ENCODE data around the gene EIF4E2.
"Not testable (repeated sequence)": the region's sequence is repeated elsewhere in the genome, so short reads cannot be mapped to it uniquely, and the experiment has no call there.

Gene EIF4E2

GRCh38 chr2:232567721-232568120, 17.2 kb downstream of the EIF4E2 start:
- H3K9me3 ChIP-seq (ENCODE audit: insufficient read depth, low read length, severe bottlenecking), result no peaks in the 10 kb centered on the region
- H3K27ac ChIP-seq (ENCODE audit: low read length), result no peak overlapping the region
- peaks cover 83% of the 10 kb centered on the region for H3K36me3 ChIP-seq (ENCODE audit: insufficient read depth, low read length)
- no peaks in the 10 kb centered on the region for H3K27me3 ChIP-seq (ENCODE audit: insufficient read depth, low read length, poor library complexity)
- no peaks in the 10 kb centered on the region for H3K4me1 ChIP-seq (ENCODE audit: insufficient read depth, low read length)
- H3K9ac ChIP-seq (ENCODE audit: low read depth, low read length), result no peak overlapping the region
- ATAC-seq (ENCODE audit: insufficient read depth, low read depth) (no peak), DNase-seq (no peak)
- no peaks in the 10 kb centered on the region for H3K79me2 ChIP-seq (ENCODE audit: insufficient read depth, low read length)
- H2AFZ ChIP-seq (ENCODE audit: low read depth, low read length), result no peak overlapping the region
- TF ChIP-seq CTCF (IDR thresholded peaks at IDR 0.05; ENCODE audit: borderline replicate concordance, extremely low read depth, low read length, poor library complexity, severe bottlenecking), result no peak
- TF ChIP-seq EZH2 (IDR thresholded peaks at IDR 0.05; ENCODE audit: borderline replicate concordance, low read depth, low read length, severe bottlenecking), result no peak
- no peaks in the 10 kb centered on the region for H4K20me1 ChIP-seq (ENCODE audit: insufficient read depth, low read length)
- H3K4me2 ChIP-seq (ENCODE audit: insufficient read depth, low read length), result no peak overlapping the region
- no peak overlapping the region for H3K4me3 ChIP-seq (ENCODE audit: low read depth in 1 of 2, low read length in 2 of 2)

- Histone ChIP-seq H3K9me3 (ENCODE audit: insufficient read depth, low read length, severe bottlenecking) (no peaks in the 10 kb centered on the region), H3K36me3 (ENCODE audit: insufficient read depth, low read length) (peaks cover 83% of the 10 kb centered on the region), H3K27ac (ENCODE audit: low read length) (no peak overlapping the region), H3K79me2 (ENCODE audit: insufficient read depth, low read length) (no peaks in the 10 kb centered on the region), H3K27me3 (ENCODE audit: insufficient read depth, low read length, poor library complexity) (no peaks in the 10 kb centered on the region), H4K20me1 (ENCODE audit: insufficient read depth, low read length) (no peaks in the 10 kb centered on the region), H3K4me2 (ENCODE audit: insufficient read depth, low read length) (no peak overlapping the region), H3K9ac (ENCODE audit: low read depth, low read length) (no peak overlapping the region), H3K4me1 (ENCODE audit: insufficient read depth, low read length) (no peaks in the 10 kb centered on the region), H3K4me3 (ENCODE audit: low read depth in 1 of 2, low read length in 2 of 2) (no peak overlapping the region), H2AFZ (ENCODE audit: low read depth, low read length) (no peak overlapping the region)
- ATAC-seq (ENCODE audit: insufficient read depth, low read depth) (no peak), DNase-seq (no peak)
- no peak for TF ChIP-seq EZH2 (IDR thresholded peaks at IDR 0.05; ENCODE audit: borderline replicate concordance, low read depth, low read length, severe bottlenecking)
- TF ChIP-seq CTCF (IDR thresholded peaks at IDR 0.05; ENCODE audit: borderline replicate concordance, extremely low read depth, low read length, poor library complexity, severe bottlenecking), result no peak
Observed at GRCh38 chr2:232568161-232568560, 17.7 kb downstream of the EIF4E2 start.

GRCh38 chr2:232569541-232569940, 19.1 kb downstream of the EIF4E2 start:
- ATAC-seq (ENCODE audit: insufficient read depth, low read depth) (no peak), DNase-seq (no peak)
- H2AFZ ChIP-seq (ENCODE audit: low read depth, low read length), result no peak overlapping the region
- H3K4me1 ChIP-seq (ENCODE audit: insufficient read depth, low read length), result no peaks in the 10 kb centered on the region
- H3K4me2 ChIP-seq (ENCODE audit: insufficient read depth, low read length), result no peak overlapping the region
- no peaks in the 10 kb centered on the region for H3K79me2 ChIP-seq (ENCODE audit: insufficient read depth, low read length)
- no peak overlapping the region for H3K27ac ChIP-seq (ENCODE audit: low read length)
- no peak overlapping the region for H3K9ac ChIP-seq (ENCODE audit: low read depth, low read length)
- H4K20me1 ChIP-seq (ENCODE audit: insufficient read depth, low read length), result no peaks in the 10 kb centered on the region
- no peaks in the 10 kb centered on the region for H3K27me3 ChIP-seq (ENCODE audit: insufficient read depth, low read length, poor library complexity)
- peaks cover 81% of the 10 kb centered on the region for H3K36me3 ChIP-seq (ENCODE audit: insufficient read depth, low read length)
- H3K9me3 ChIP-seq (ENCODE audit: insufficient read depth, low read length, severe bottlenecking), result no peaks in the 10 kb centered on the region
- TF ChIP-seq CTCF (IDR thresholded peaks at IDR 0.05; ENCODE audit: borderline replicate concordance, extremely low read depth, low read length, poor library complexity, severe bottlenecking) (no peak), EZH2 (IDR thresholded peaks at IDR 0.05; ENCODE audit: borderline replicate concordance, low read depth, low read length, severe bottlenecking) (no peak)
- H3K4me3 ChIP-seq (ENCODE audit: low read depth in 1 of 2, low read length in 2 of 2), result no peak overlapping the region

- H3K36me3 ChIP-seq (ENCODE audit: insufficient read depth, low read length), result peaks cover 82% of the 10 kb centered on the region
- H3K4me3 ChIP-seq (ENCODE audit: low read depth in 1 of 2, low read length in 2 of 2); H4K20me1 ChIP-seq (ENCODE audit: insufficient read depth, low read length); H2AFZ ChIP-seq (ENCODE audit: low read depth, low read length); H3K27ac ChIP-seq (ENCODE audit: low read length); H3K27me3 ChIP-seq (ENCODE audit: insufficient read depth, low read length, poor library complexity); H3K4me2 ChIP-seq (ENCODE audit: insufficient read depth, low read length); H3K79me2 ChIP-seq (ENCODE audit: insufficient read depth, low read length); DNase-seq; H3K4me1 ChIP-seq (ENCODE audit: insufficient read depth, low read length); H3K9me3 ChIP-seq (ENCODE audit: insufficient read depth, low read length, severe bottlenecking); ATAC-seq (ENCODE audit: insufficient read depth, low read depth); H3K9ac ChIP-seq (ENCODE audit: low read depth, low read length): not testable (repeated sequence)
Observed at GRCh38 chr2:232570481-232570880, 20.0 kb downstream of the EIF4E2 start.
